Stimulated activated effector memory CD8-positive, alpha-beta T cell treated with anti-CD3 and anti-CD28 coated beads, Interleukin-12 subunit alpha, Interleukin-12 subunit beta, amount 100 ng/mL, for 72 hours (primary cell): ENCODE measurements around the gene HDLBP.

ENCODE experiments used
- ATAC-seq: fragments of 150-1000 bp; cut with Tn5 transposase; 2 replicates; pipeline ENCODE4 v1.10.0; 2021
- DNase-seq, 2 donors: peaks; one replicate each; pipeline ENCODE4 v3.0.0; 2021 to 2022; ENCODE audit warnings: low spot score in 2 of 2
- H3K27ac Mint-ChIP-seq: one replicate; pipeline ENCODE4 v1.8.0; 2022; ENCODE audit warnings: mild to moderate bottlenecking, mixed read lengths
- H3K36me3 Mint-ChIP-seq: one replicate; pipeline ENCODE4 v1.8.0; 2022; ENCODE audit warnings: mild to moderate bottlenecking, mixed read lengths
- H3K4me1 Mint-ChIP-seq: one replicate; pipeline ENCODE4 v1.8.0; 2022; ENCODE audit warnings: mixed read lengths
- H3K4me3 Mint-ChIP-seq: one replicate; pipeline ENCODE4 v1.8.0; 2022; ENCODE audit warnings: mild to moderate bottlenecking, mixed read lengths
- H3K9me3 Mint-ChIP-seq: one replicate; pipeline ENCODE4 v1.8.0; 2022; ENCODE audit warnings: mixed read lengths

The HDLBP gene

GRCh38 chr2:241189856-241190201, 125.6 kb downstream of the HDLBP start:
- H3K4me3 Mint-ChIP-seq: no peak overlapping the region
- no peaks in the 10 kb centered on the region for H3K9me3 Mint-ChIP-seq
- DNase-seq: no peak
- ATAC-seq: peak; percentile 8
- H3K4me1 Mint-ChIP-seq: no peaks in the 10 kb centered on the region
- H3K27ac Mint-ChIP-seq: peak overlapping the region; percentile 40
- H3K36me3 Mint-ChIP-seq: no peaks in the 10 kb centered on the region

GRCh38 chr2:241189093-241189855, 126.2 kb downstream of the HDLBP start:
- DNase-seq (no peak), ATAC-seq (no peak)
- Mint-ChIP-seq H3K36me3 (no peaks in the 10 kb centered on the region), H3K4me1 (no peaks in the 10 kb centered on the region), H3K27ac (no peak overlapping the region), H3K9me3 (no peaks in the 10 kb centered on the region), H3K4me3 (no peak overlapping the region)

DNA sequence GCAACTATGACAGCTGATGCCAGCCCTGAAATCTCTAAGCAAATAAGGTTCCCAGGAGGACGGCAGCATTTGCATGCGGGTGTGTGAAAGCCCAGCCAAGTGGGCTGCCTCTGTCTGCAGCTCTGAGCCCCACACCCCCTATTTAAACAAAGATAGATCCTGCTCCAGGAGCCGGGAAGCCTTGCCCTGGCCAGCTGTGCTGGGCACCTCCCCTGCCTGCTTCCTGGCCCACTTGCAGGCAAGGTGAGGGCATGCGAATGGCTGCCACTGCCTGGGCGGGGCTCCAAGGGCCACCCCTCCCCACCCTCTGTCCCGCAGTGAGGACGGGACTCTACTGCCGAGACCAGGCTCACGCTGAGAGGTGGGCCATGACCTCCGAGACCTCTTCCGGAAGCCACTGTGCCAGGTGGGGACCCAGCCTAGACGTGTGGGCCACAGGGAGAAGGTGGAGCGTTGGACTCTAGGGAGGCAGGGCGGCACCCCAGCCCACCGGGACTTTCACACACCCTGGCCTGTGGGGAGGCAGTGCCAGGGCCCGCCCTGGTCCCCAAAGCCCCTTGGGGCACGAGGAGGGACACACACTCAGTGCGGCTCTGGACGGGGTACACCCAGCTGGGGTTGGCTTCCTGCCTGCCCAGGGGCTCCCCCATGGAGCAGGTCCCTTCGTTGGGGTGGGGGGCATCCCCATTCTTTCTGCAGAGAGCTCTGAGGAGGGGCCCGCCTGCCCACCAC, 126.9 kb downstream of the HDLBP start, which contains the start of gene ANO7:
Gene ANO7, plus strand, starts transcription at position 317 of the 732 bp plus-strand sequence. CDS start 1,387 bp downstream, outside the sequence.
- DNase-seq (no peak), ATAC-seq (peak; percentile 14)
- Mint-ChIP-seq H3K4me1 (no peaks in the 10 kb centered on the region), H3K4me3 (no peak within 1 kb of the TSS), H3K27ac (no peak within 1 kb of the TSS), H3K36me3 (no peaks in the 10 kb centered on the region), H3K9me3 (no peaks in the 10 kb centered on the region)

- Mint-ChIP-seq H3K36me3 (no peaks in the 10 kb centered on the region), H3K4me1 (no peaks in the 10 kb centered on the region), H3K27ac (no peak overlapping the region), H3K4me3 (no peak overlapping the region), H3K9me3 (no peaks in the 10 kb centered on the region)
- no peak for DNase-seq
- ATAC-seq: no peak
Measured at GRCh38 chr2:241187918-241188234, 127.6 kb downstream of the HDLBP start.

DNA sequence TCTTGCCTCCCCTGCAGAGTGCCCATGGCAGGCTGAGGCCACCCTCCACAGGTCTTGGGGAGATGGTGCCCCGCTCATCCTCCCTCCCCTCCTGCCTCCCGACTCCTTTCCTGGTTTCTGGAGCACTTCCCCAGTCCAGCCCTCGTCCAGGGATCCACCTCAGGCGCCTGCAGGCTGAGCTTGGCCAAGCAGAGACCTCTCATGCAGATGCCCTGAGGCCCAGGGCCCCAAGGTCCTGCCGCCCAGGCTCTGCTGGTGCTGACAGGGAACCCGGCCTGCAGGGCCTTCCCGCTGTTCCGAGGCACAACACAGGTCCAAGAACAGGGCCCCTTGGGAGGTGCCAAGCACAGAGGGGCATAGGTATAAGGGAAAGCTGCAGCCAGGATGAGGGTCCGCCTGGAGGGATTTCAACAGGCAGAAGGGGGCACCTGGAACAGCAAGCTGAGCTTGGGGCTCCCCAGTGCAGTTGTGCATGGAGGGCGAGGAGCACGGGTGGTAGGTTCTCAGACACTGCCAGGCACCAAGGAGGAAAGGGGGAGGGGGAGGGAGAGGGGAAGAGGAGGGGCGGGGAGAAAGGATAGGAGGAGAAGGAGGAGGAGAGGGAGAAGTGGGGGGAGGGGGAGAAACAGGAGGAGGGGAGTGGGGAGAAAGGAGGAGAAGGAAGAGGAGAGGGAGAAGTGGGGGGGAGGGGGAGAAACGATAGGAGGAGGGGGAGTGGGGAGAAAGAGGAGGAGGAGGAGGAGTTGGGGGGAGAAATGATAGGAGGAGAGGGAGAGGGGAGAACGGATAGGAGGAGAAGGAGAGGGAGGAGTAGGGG, 128.2 kb downstream of the HDLBP start:
- peaks cover 4% of the 10 kb centered on the region for H3K36me3 Mint-ChIP-seq
- H3K27ac Mint-ChIP-seq: no peak overlapping the region
- no peak for DNase-seq
- no peaks in the 10 kb centered on the region for H3K4me1 Mint-ChIP-seq
- no peak for ATAC-seq
- no peaks in the 10 kb centered on the region for H3K9me3 Mint-ChIP-seq
- H3K4me3 Mint-ChIP-seq: no peak overlapping the region

GRCh38 chr2:241185961-241186360, 129.5 kb downstream of the HDLBP start:
- DNase-seq (no peak), ATAC-seq (no peak)
- Mint-ChIP-seq H3K9me3 (no peaks in the 10 kb centered on the region), H3K4me1 (no peaks in the 10 kb centered on the region), H3K27ac (no peak overlapping the region), H3K36me3 (peaks cover 18% of the 10 kb centered on the region), H3K4me3 (no peak overlapping the region)

DNA sequence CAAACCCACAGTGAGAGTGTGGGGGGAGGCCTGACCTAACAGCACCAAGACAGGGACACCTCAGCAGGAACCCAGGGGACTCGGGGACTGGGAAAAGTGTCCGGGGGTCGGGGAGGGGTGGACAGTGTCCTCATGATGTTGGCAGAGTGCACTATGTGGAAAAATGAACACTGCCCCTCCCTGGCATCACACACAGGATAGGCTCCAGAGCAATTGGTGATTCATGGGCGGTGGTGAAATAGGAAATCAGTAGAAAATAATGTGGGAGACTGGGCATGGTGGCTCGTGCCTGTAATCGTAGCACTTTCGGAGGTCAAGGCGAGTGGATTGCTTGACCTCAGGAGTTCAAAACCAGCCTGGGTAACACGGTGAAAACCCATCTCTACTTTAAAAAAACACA, 130.6 kb downstream of the HDLBP start:
- Mint-ChIP-seq H3K4me1 (peaks cover 8% of the 10 kb centered on the region), H3K36me3 (peaks cover 28% of the 10 kb centered on the region), H3K27ac (no peak overlapping the region), H3K4me3 (no peak overlapping the region), H3K9me3 (no peaks in the 10 kb centered on the region)
- ATAC-seq (no peak), DNase-seq (no peak)

DNA sequence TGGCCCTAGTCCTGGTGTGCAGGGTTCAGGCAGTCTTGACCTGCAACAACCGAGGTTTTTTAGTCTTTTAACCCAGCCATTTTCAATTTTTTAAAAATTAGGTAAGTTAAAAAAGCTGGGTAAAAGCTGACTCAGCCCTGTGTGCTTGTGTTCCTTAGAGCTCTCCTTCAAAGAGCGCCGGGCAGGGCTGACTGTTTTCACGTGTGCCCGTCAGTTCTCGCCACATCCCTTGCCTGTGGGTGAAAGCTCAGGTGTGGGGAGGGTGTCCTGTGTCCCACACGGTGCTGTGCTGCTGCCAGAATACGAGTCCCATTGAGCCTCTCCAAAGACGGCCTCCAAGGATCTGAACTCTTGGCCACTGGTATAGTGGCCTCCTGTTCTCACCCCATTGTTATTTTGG, 132.3 kb downstream of the HDLBP start:
- H3K36me3 Mint-ChIP-seq: peaks cover 44% of the 10 kb centered on the region
- H3K9me3 Mint-ChIP-seq: no peaks in the 10 kb centered on the region
- H3K4me1 Mint-ChIP-seq: peaks cover 18% of the 10 kb centered on the region
- no peak overlapping the region for H3K4me3 Mint-ChIP-seq
- no peak for ATAC-seq
- H3K27ac Mint-ChIP-seq: no peak overlapping the region
- no peak for DNase-seq

- DNase-seq: no peak
- Mint-ChIP-seq H3K9me3 (no peaks in the 10 kb centered on the region), H3K4me3 (no peak overlapping the region), H3K36me3 (peaks cover 50% of the 10 kb centered on the region), H3K27ac (no peak overlapping the region), H3K4me1 (peaks cover 18% of the 10 kb centered on the region)
- no peak for ATAC-seq
Measured at GRCh38 chr2:241182531-241183133, 132.8 kb downstream of the HDLBP start.

GRCh38 chr2:241182126-241182525, 133.3 kb downstream of the HDLBP start:
- ATAC-seq: no peak
- Mint-ChIP-seq H3K36me3 (peaks cover 53% of the 10 kb centered on the region), H3K9me3 (no peaks in the 10 kb centered on the region), H3K4me3 (no peak overlapping the region), H3K27ac (no peak overlapping the region), H3K4me1 (peaks cover 18% of the 10 kb centered on the region)
- DNase-seq: no peak

- H3K4me3 Mint-ChIP-seq: no peak overlapping the region
- no peak for ATAC-seq
- no peaks in the 10 kb centered on the region for H3K9me3 Mint-ChIP-seq
- peaks cover 18% of the 10 kb centered on the region for H3K4me1 Mint-ChIP-seq
- no peak for DNase-seq
- peaks cover 69% of the 10 kb centered on the region for H3K36me3 Mint-ChIP-seq
- no peak overlapping the region for H3K27ac Mint-ChIP-seq
Measured at GRCh38 chr2:241180495-241180894, 135.0 kb downstream of the HDLBP start.

DNA sequence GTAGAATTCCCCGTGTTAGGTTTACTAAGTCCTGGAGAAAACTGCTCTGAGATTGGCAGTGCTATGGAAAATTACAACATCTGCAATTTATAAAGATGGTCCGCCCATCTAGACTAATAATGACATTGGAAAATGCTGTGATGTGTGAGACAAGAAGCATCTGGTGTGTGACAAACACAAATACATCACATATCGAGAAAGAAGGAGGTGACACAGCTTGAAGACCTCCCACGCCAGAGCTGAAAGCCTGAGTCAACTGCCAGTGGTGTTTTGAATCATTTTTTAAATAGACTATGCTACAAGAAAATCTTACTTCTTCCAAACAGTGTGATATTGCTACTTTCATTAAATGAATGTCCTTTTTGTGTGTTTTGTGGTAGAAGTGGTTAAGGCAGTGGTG, 135.6 kb downstream of the HDLBP start:
- peaks cover 18% of the 10 kb centered on the region for H3K4me1 Mint-ChIP-seq
- peaks cover 71% of the 10 kb centered on the region for H3K36me3 Mint-ChIP-seq
- no peak overlapping the region for H3K4me3 Mint-ChIP-seq
- no peak overlapping the region for H3K27ac Mint-ChIP-seq
- ATAC-seq (peak; percentile 96), DNase-seq (peak in 1 of 2 donors; percentile 68)
- H3K9me3 Mint-ChIP-seq: no peaks in the 10 kb centered on the region

DNA sequence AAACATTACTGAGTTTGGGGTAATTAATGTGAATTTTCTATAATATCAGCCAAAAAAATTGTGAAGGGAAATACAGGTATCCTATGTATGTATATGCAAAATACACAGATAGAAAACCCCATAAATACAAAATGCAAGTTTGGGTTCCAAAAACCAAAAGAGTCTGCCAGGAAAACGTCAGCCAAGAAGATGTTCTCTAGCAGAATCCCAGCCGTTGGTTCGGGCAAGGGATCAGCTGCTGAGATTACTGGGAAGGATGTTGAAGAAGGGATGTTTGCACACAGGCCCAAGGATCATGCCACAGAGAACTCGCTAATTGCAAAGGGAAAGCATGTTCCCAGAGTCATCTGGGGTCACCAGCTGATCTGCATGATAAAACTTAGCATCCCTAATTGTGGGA, 136.5 kb downstream of the HDLBP start:
- H3K4me1 Mint-ChIP-seq: peaks cover 20% of the 10 kb centered on the region
- DNase-seq: no peak
- peaks cover 80% of the 10 kb centered on the region for H3K36me3 Mint-ChIP-seq
- no peak overlapping the region for H3K4me3 Mint-ChIP-seq
- H3K27ac Mint-ChIP-seq: peak overlapping the region; percentile 37
- H3K9me3 Mint-ChIP-seq: no peaks in the 10 kb centered on the region
- ATAC-seq: no peak

DNA sequence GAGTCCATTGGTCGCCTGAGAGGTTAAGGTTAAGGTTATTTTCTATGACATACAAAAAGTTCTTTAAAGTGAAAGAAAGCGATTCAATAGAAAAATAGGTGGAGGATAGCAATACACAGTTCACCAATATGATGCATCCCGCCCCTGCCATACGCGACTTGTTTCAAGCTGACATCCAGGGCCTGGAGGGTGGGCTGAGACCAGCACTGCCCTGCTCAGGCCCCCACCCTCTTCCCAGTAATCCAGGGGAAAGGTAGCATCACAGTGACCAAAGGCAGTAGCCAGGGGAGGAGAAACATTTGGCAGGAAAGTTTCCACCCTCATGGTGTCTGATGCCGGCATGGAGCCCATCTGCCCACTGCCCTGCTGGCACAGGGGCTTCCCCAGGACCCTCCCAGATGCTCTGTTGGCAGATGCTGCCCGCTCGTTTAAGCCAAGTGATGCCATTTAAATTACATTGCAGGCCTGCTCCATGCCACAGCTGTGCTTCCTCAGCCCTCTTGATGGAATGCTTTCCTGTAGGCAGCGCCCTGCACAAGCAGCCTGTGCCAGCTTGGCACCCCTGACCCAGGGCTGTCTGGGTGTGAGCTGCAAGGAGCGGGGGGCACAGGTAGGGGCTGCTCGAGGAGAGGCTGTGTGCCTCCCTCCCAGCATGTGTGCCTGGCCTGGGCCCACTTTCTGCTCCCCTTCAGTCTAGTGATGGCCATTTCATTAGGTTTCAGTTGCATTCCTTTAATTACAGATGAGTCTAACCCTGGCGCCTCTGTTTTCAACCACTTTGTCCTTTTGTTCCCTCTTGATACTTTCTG, 137.7 kb downstream of the HDLBP start:
- DNase-seq (no peak), ATAC-seq (no peak)
- Mint-ChIP-seq H3K4me1 (peaks cover 26% of the 10 kb centered on the region), H3K9me3 (no peaks in the 10 kb centered on the region), H3K27ac (no peak overlapping the region), H3K4me3 (no peak overlapping the region), H3K36me3 (peaks cover 92% of the 10 kb centered on the region)
